Measurements from ENCODE around the gene SCIN.
A peak's percentile ranks its signal among the peaks of the same experiment; 100 is the strongest.
"Not testable (repeated sequence)": the region's sequence is repeated elsewhere in the genome, so short reads cannot be mapped to it uniquely, and the experiment has no call there.

Gene SCIN

GRCh38 chr7:12686891-12687717 is 116.6 kb downstream of the SCIN start, which contains the start of gene ARL4A:
TSS of gene ARL4A (plus strand) at chr7:12687633. CDS start at chr7:12688255, 622 bp downstream.
- DNase-seq (ENCODE audit: low read depth in 2 of 2): peak; percentile 83 to 90

GRCh38 chr7:12687718-12688171 is 117.2 kb downstream of the SCIN start:
- DNase-seq (ENCODE audit: low read depth in 2 of 2): no peak

GRCh38 chr7:12688485-12689170 is 118.1 kb downstream of the SCIN start:
- DNase-seq (ENCODE audit: low read depth in 2 of 2): not testable (repeated sequence)

GRCh38 chr7:12689451-12689850 is 118.9 kb downstream of the SCIN start:
- DNase-seq (ENCODE audit: low read depth in 2 of 2): no peak

GRCh38 chr7:12690041-12690878 is 119.7 kb downstream of the SCIN start:
- DNase-seq (ENCODE audit: low read depth in 2 of 2): no peak

GRCh38 chr7:12691388-12691787 is 120.9 kb downstream of the SCIN start:
- not testable (repeated sequence) for DNase-seq (ENCODE audit: low read depth in 2 of 2)

GRCh38 chr7:12692035-12692434 is 121.5 kb downstream of the SCIN start:
- DNase-seq (ENCODE audit: low read depth in 2 of 2): no peak

- no peak for DNase-seq (ENCODE audit: low read depth in 2 of 2)
Observed at GRCh38 chr7:12692479-12693259, 122.1 kb downstream of the SCIN start.

GRCh38 chr7:12694817-12695216 is 124.3 kb downstream of the SCIN start:
- no peak for DNase-seq (ENCODE audit: low read depth in 2 of 2)

- DNase-seq (ENCODE audit: low read depth in 2 of 2): no peak
Observed at GRCh38 chr7:12695965-12696364, 125.4 kb downstream of the SCIN start.

- no peak for DNase-seq (ENCODE audit: low read depth in 2 of 2)
Observed at GRCh38 chr7:12699299-12699698, 128.8 kb downstream of the SCIN start.

- DNase-seq (ENCODE audit: low read depth in 2 of 2): no peak
Observed at GRCh38 chr7:12701433-12701832, 130.9 kb downstream of the SCIN start.

GRCh38 chr7:12703881-12704280 is 133.4 kb downstream of the SCIN start:
- no peak for DNase-seq (ENCODE audit: low read depth in 2 of 2)

GRCh38 chr7:12705878-12706277 is 135.4 kb downstream of the SCIN start:
- no peak for DNase-seq (ENCODE audit: low read depth in 2 of 2)

- no peak for DNase-seq (ENCODE audit: low read depth in 2 of 2)
Observed at GRCh38 chr7:12706900-12707536, 136.5 kb downstream of the SCIN start.

GRCh38 chr7:12708314-12708713 is 137.8 kb downstream of the SCIN start:
- no peak for DNase-seq (ENCODE audit: low read depth in 2 of 2)

Measured in stimulated activated CD4-positive, alpha-beta T cell treated with anti-CD3 and anti-CD28 coated beads, Interleukin-4, amount 100 ng/mL, for 48 hours (primary cell).